H9 (cell line): Measurements from ENCODE around the gene ZNF606. TPM values are rescaled to one million over a fixed set of nuclear protein-coding genes. Genes with fewer than 3 reads are reported as not detected.

Source experiments
- DNase-seq: peaks from one replicate; pipeline ENCODE4 v3.0.0-alpha.2; 2017
- H2AFZ ChIP-seq: one replicate; pipeline ENCODE4 v1.6.1; 2013; ENCODE audit warnings: mild to moderate bottlenecking, low read length, control low read depth, moderate library complexity
- H2AK5ac ChIP-seq: 2 replicates; pipeline ENCODE4 v1.6.1; 2013; ENCODE audit warnings: low read length, control low read depth, mixed read lengths; ENCODE audit not compliant: insufficient read length
- H2BK120ac ChIP-seq: one replicate; pipeline ENCODE4 v1.6.1; 2013; ENCODE audit warnings: low read depth, mild to moderate bottlenecking, low read length, control low read depth, inconsistent platforms; ENCODE audit not compliant: poor library complexity, severe bottlenecking
- H2BK12ac ChIP-seq: 2 replicates; pipeline ENCODE4 v1.6.1; 2013; ENCODE audit warnings: low read length, control low read depth, mixed read lengths, low read depth; ENCODE audit not compliant: insufficient read length
- H2BK15ac ChIP-seq: 2 replicates; pipeline ENCODE4 v1.6.1; 2013; ENCODE audit warnings: low read depth, low read length, control low read depth
- H2BK20ac ChIP-seq: one replicate; pipeline ENCODE4 v1.6.1; 2013; ENCODE audit warnings: low read depth, mild to moderate bottlenecking, low read length, control low read depth, inconsistent platforms; ENCODE audit not compliant: poor library complexity, severe bottlenecking
- H2BK5ac ChIP-seq: 2 replicates; pipeline ENCODE4 v1.6.1; 2013; ENCODE audit warnings: low read length, control low read depth, mixed read lengths; ENCODE audit not compliant: insufficient read length
- H3K14ac ChIP-seq: 2 replicates; pipeline ENCODE4 v1.6.1; 2013; ENCODE audit warnings: low read length, control low read depth; ENCODE audit not compliant: insufficient read depth
- H3K18ac ChIP-seq: 2 replicates; pipeline ENCODE4 v1.6.1; 2013; ENCODE audit warnings: low read depth, mild to moderate bottlenecking, mixed read lengths, low read length, control low read depth; ENCODE audit not compliant: insufficient read length
- H3K23ac ChIP-seq: 2 replicates; pipeline ENCODE4 v1.6.1; 2013; ENCODE audit warnings: low read length, control low read depth, mixed read lengths, low read depth; ENCODE audit not compliant: insufficient read length
- H3K23me2 ChIP-seq: 2 replicates; pipeline ENCODE4 v1.6.1; 2013; ENCODE audit warnings: low read depth, mild to moderate bottlenecking, mixed read lengths, low read length, control low read depth; ENCODE audit not compliant: insufficient read length, poor library complexity, severe bottlenecking
- H3K27ac ChIP-seq: 2 replicates; pipeline ENCODE4 v1.5.1; 2013; ENCODE audit warnings: low read length, control low read depth, mixed read lengths, low read depth; ENCODE audit not compliant: insufficient read length
- H3K27me3 ChIP-seq: 2 replicates; pipeline ENCODE4 v1.6.1; 2013; ENCODE audit warnings: low read length, control low read depth, inconsistent platforms; ENCODE audit not compliant: insufficient read depth
- H3K4ac ChIP-seq: 2 replicates; pipeline ENCODE4 v1.6.1; 2013; ENCODE audit warnings: low read depth, mild to moderate bottlenecking, control low read depth, inconsistent platforms, low read length, moderate library complexity
- H3K4me1 ChIP-seq: 2 replicates; pipeline ENCODE4 v1.6.1; 2013; ENCODE audit warnings: low read length, control low read depth, inconsistent platforms; ENCODE audit not compliant: insufficient read depth
- H3K4me2 ChIP-seq: 2 replicates; pipeline ENCODE4 v1.6.1; 2013; ENCODE audit warnings: low read length, control low read depth, mixed read lengths; ENCODE audit not compliant: insufficient read length, insufficient read depth
- H3K56ac ChIP-seq: 2 replicates; pipeline ENCODE4 v1.6.1; 2013; ENCODE audit warnings: low read depth, mild to moderate bottlenecking, mixed read lengths, low read length, control low read depth; ENCODE audit not compliant: insufficient read length
- H3K79me1 ChIP-seq: 2 replicates; pipeline ENCODE4 v1.6.1; 2013; ENCODE audit warnings: low read depth, mild to moderate bottlenecking, moderate library complexity, low read length, control low read depth, inconsistent platforms; ENCODE audit not compliant: insufficient read depth, poor library complexity, severe bottlenecking
- H3K79me2 ChIP-seq: 2 replicates; pipeline ENCODE4 v1.6.1; 2013; ENCODE audit warnings: low read length, control low read depth, inconsistent platforms; ENCODE audit not compliant: insufficient read depth
- H3K9ac ChIP-seq: 2 replicates; pipeline ENCODE4 v1.6.1; 2013; ENCODE audit warnings: low read length, control low read depth, mixed read lengths; ENCODE audit not compliant: insufficient read length; ENCODE audit errors: extremely low read depth
- H3K9me3 ChIP-seq: one replicate; pipeline ENCODE4 v1.6.1; 2013; ENCODE audit warnings: low read depth, low read length, inconsistent platforms; ENCODE audit not compliant: control insufficient read depth
- H3T11ph ChIP-seq: one replicate; pipeline ENCODE4 v1.6.1; 2013; ENCODE audit warnings: mild to moderate bottlenecking, low read length, control low read depth, inconsistent platforms
- H4K20me1 ChIP-seq: one replicate; pipeline ENCODE4 v1.6.1; 2013; ENCODE audit not compliant: control insufficient read depth, insufficient read length, insufficient read depth
- H4K5ac ChIP-seq: 2 replicates; pipeline ENCODE4 v1.6.1; 2013; ENCODE audit warnings: low read depth, mild to moderate bottlenecking, mixed read lengths, low read length, control low read depth; ENCODE audit not compliant: insufficient read length
- H4K8ac ChIP-seq: replicated peaks from 2 replicates; pipeline ENCODE4 v1.6.1; 2013; ENCODE audit warnings: low read length, control low read depth, mixed read lengths, low read depth; ENCODE audit not compliant: insufficient read length
- H4K91ac ChIP-seq: 2 replicates; pipeline ENCODE4 v1.6.1; 2013; ENCODE audit warnings: low read depth, mild to moderate bottlenecking, moderate library complexity, mixed read lengths, low read length, control low read depth; ENCODE audit not compliant: insufficient read length
- H3K27ac Mint-ChIP-seq, 3 experiments: 2 replicates in 2 of 3; 3 replicates in 1 of 3; pipeline ENCODE4 v1.8.0; 2020 to 2021; ENCODE audit warnings: mixed read lengths in 3 of 3, mild to moderate bottlenecking in 1 of 3, moderate library complexity in 1 of 3
- H3K27me3 Mint-ChIP-seq: 2 replicates; pipeline ENCODE4 v1.8.0; 2021; ENCODE audit warnings: low read depth, mild to moderate bottlenecking, moderate library complexity, mixed read lengths
- H3K36me3 Mint-ChIP-seq, 3 experiments: 2 replicates in 2 of 3; 3 replicates in 1 of 3; pipeline ENCODE4 v1.8.0; 2020 to 2021; ENCODE audit warnings: low read depth in 3 of 3, mixed read lengths in 3 of 3; ENCODE audit not compliant: insufficient read depth in 1 of 3
- H3K4me1 Mint-ChIP-seq, 2 experiments: 2 replicates each; pipeline ENCODE4 v1.8.0; 2020; ENCODE audit warnings: mixed read lengths in 2 of 2
- H3K4me3 Mint-ChIP-seq, 2 experiments: 2 replicates in 1 of 2; 3 replicates in 1 of 2; pipeline ENCODE4 v1.8.0; 2020 to 2021; ENCODE audit warnings: mild to moderate bottlenecking in 2 of 2, mixed read lengths in 2 of 2, moderate library complexity in 1 of 2
- H3K9me3 Mint-ChIP-seq, 2 experiments: 2 replicates in 1 of 2; 3 replicates in 1 of 2; pipeline ENCODE4 v1.8.0; 2020; ENCODE audit warnings: mild to moderate bottlenecking in 2 of 2, mixed read lengths in 2 of 2, moderate library complexity in 1 of 2
- CTCF ChIP-seq: fragments of 200-600 bp; sonication (generic); conservative IDR thresholded peaks from 3 replicates; pipeline ENCODE4 v1.8.0; 2021; ENCODE audit warnings: antibody characterized with exemption, mild to moderate bottlenecking
- WGBS: extraction: QIAGEN DNeasy Blood & Tissue Kit; methylation state at CpG from one replicate; pipeline ENCODE4 v1.1.7; 2013; ENCODE audit warnings: missing lambda C conversion rate, low lambda C conversion rate, mixed read lengths; ENCODE audit not compliant: insufficient read length; ENCODE audit errors: extremely low coverage; 5-methylcytosine and 5-hydroxymethylcytosine counted together
- total RNA-seq: library from RNA; stranded (reverse); gene quantifications from 2 replicates; pipeline ENCODE4 v1.2.1, GENCODE V29; 2021

Gene ZNF606
- total RNA-seq, 1 experiment from 2014 or later = 13.4 TPM

- no peak overlapping the region for H3K4ac ChIP-seq
- no peak for DNase-seq
- H2BK20ac ChIP-seq = no peak overlapping the region
- H2BK120ac ChIP-seq = no peak overlapping the region
- no peak overlapping the region for H2BK12ac ChIP-seq
- H3K4me2 ChIP-seq = peak overlapping the region; percentile 83
- H3K18ac ChIP-seq = peak overlapping the region; percentile 97
- H3K23ac ChIP-seq = peak overlapping the region; percentile 18
- Mint-ChIP-seq H3K27ac (peak overlapping the region in 2 of 3 experiments; percentile 87 to 96; a peak in 5 of 7 replicates), H3K9me3 (peaks cover 52 to 88% of the 10 kb centered on the region in 2 experiments), H3K27me3 (peaks cover 7% of the 10 kb centered on the region), H3K36me3 (peaks cover 85 to 89% (median 89%) of the 10 kb centered on the region in 3 experiments), H3K4me1 (peaks cover 8 to 19% of the 10 kb centered on the region in 2 experiments), H3K4me3 (peak overlapping the region; percentile 88 to 93)
- no peak overlapping the region for H4K8ac ChIP-seq
- H3K14ac ChIP-seq = peak overlapping the region; percentile 97; the same call in 1 of the 2 replicates
- no CpG with 5 or more reads among the region's 23 CpGs for WGBS
- no peaks in the 10 kb centered on the region for H3K27me3 ChIP-seq
- H2AK5ac ChIP-seq = no peak overlapping the region
- no peaks in the 10 kb centered on the region for H4K20me1 ChIP-seq
- peaks cover 9% of the 10 kb centered on the region for H3K79me1 ChIP-seq
- no peak overlapping the region for H2BK5ac ChIP-seq
- H4K5ac ChIP-seq = no peak overlapping the region
- no peak for TF ChIP-seq CTCF
- H3T11ph ChIP-seq = no peak overlapping the region
- H3K23me2 ChIP-seq = peaks cover 4% of the 10 kb centered on the region
- no peak overlapping the region for H3K27ac ChIP-seq
- H3K56ac ChIP-seq = no peak overlapping the region
- peaks cover 10% of the 10 kb centered on the region for H3K79me2 ChIP-seq
- H3K4me1 ChIP-seq = no peaks in the 10 kb centered on the region
- no peak overlapping the region for H2BK15ac ChIP-seq
- H4K91ac ChIP-seq = peak overlapping the region; percentile 12
- peaks cover 16% of the 10 kb centered on the region for H3K9me3 ChIP-seq
- H3K9ac ChIP-seq = peak overlapping the region; percentile 85
- no peak overlapping the region for H2AFZ ChIP-seq
Observed at GRCh38 chr19:58001895-58002369, 688 bp downstream of the ZNF606 start.
